Omental fat pad (tissue), 4 donors: ENCODE measurements around the gene SYCE3. TPM values are rescaled to one million over a fixed set of nuclear protein-coding genes. Genes with fewer than 3 reads are reported as not detected.

Source experiments
- ATAC-seq: fragments of 150-250 bp; one replicate; pipeline ENCODE4 v1.9.1; 2016; ENCODE audit warnings: mild to moderate bottlenecking, moderate library complexity; ENCODE audit not compliant: low FRiP score
- DNase-seq: peaks from one replicate; pipeline ENCODE4 v3.0.0-alpha.2; 2019; ENCODE audit warnings: low spot score
- CTCF ChIP-seq, 3 donors: fragments of 450-650 bp; IDR thresholded peaks; one replicate each; pipeline ENCODE4 v1.5.1; 2016 to 2017; ENCODE audit warnings: antibody characterized with exemption in 3 of 3, mild to moderate bottlenecking in 3 of 3, moderate library complexity in 2 of 3
- total RNA-seq, 4 donors: library from RNA; depleted of rRNA; stranded (reverse); fragments of >200 nt; gene quantifications; one replicate each; pipeline ENCODE4 v1.1.0, GENCODE V29; 2016

Gene SYCE3
- total RNA-seq, 4 donors from 2014 or later, result not detected

DNA sequence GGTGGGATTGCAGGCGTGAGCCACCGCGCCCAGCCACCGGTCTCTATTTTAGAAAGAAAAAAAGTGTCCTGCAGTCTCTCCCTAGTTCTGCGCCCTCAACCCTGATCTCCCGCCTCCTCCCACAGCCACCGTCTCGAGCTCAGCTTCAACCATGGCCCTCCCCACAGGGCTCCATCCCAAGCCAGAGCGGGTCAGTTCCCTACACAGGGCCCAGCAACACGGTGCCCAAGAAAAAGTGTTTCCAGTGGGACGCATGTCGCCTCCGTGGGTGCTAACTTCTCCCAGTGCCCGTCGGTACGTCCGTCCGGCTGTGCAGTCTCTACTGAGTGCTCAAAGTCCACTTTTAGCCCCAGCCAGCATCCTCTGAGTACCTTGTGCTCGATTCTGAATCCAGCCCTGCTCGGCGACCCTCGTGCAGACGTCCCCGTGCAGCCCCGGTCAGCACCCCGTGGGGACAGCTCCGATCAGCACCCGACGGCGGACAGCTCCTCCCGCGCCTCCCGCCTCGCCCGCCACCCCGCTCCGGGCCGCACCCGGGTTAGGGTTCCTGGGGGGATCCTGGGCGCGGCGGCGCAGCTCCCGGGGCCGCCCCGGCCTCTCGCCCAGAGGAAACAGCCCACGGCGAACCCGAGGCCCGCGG, 37.2 kb upstream of the SYCE3 start:
- peak; percentile 76 for ATAC-seq

DNA sequence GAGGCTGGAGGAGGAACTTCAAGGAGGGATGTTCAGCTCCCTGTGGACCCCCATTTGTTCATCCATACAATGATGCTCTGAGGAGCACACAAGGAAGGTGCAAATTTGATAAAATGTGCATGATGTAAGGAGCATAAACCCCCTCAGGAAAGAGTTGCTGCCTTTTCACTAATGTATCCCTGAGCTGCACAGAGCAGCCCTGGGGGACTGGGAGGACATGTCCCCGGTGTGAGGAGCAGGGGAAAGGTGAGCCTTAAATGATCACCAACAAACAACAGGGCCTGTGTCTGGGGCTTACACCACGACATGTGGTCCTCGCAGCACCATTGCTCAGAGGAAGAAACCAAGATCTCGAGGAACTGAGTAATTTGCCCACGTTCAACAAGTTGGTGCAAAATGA, 34.4 kb upstream of the SYCE3 start:
- DNase-seq (no peak), ATAC-seq (no peak)
- TF ChIP-seq CTCF (IDR thresholded peaks at IDR 0.05), result no peak

More for the DNA sequence above, 37.2 kb upstream of the SYCE3 start:
- TF ChIP-seq CTCF (IDR thresholded peaks at IDR 0.05), result no peak
- no peak for DNase-seq

DNA sequence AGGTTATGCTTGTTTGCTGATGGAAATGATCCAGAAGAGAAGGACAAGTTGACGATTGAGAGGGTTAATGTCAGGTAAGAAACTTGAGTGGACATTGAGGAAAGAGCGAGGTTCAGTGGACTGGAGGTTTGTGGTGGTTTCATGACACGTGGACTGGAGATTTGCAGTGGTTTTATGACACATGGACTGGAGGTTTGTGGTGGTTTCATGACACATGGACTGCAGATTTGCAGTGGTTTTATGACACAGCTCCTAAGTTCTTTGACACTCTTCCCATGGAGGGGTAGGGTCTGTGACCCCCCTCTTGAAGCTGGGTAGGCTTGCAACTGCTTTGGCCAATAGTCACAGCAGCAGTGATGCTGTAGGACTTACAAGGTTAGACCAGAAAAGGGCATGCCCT, 32.5 kb upstream of the SYCE3 start:
- TF ChIP-seq CTCF (IDR thresholded peaks at IDR 0.05), result no peak
- no peak for DNase-seq
- ATAC-seq, result no peak

DNA sequence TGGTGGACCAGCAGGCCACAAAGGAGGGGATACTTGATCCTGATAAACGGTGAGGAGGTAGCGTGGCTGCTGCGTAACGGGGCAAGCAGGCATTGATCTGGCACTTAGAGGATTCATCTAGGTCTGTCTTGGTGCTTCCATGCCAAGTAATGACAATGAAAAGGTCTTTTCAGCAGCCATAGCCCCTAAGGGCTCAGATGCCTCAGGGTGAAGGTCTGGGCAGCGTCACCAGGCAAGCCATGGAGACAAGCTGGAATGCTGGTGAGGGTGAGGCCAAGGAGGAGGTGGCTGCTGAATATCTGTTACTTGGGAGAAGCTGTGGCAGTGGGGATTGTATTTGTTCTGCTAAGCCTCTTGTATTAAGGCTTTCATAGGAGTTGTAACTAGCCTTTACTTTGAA, 24.7 kb upstream of the SYCE3 start:
- ATAC-seq, result no peak
- TF ChIP-seq CTCF (IDR thresholded peaks at IDR 0.05), result no peak
- DNase-seq, result no peak

DNA sequence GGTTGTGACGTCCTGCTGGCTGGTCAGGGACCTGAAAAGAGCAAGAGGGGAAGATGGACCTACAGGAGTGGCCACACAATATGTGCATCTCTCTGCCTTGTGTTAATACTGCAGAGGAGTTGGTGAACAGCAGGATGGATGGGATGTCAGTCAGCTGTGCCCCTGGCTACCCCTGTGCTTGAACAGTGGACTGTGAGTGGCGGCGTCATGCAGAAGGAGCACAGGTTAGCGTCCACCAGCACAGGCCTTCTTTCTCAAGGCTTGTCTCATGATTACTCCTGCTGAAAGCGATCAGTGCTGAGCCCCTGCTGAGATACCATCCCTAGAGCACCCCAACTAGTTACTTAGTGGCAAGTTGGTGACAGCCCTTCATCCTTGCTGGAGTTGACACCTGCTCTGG, 23.7 kb upstream of the SYCE3 start:
- ATAC-seq, result no peak
- no peak for TF ChIP-seq CTCF (IDR thresholded peaks at IDR 0.05)
- no peak for DNase-seq

- DNase-seq (no peak), ATAC-seq (no peak)
- no peak for TF ChIP-seq CTCF (IDR thresholded peaks at IDR 0.05)
These were observed 23.1 kb upstream of the SYCE3 start for GRCh38 chr22:50585781-50586180.

- no peak for DNase-seq
- TF ChIP-seq CTCF (IDR thresholded peaks at IDR 0.05), result no peak
- no peak for ATAC-seq
These were observed 22.5 kb upstream of the SYCE3 start for GRCh38 chr22:50585238-50585637.
